T-helper 17 cell (primary cell): ENCODE results near the gene COL20A1. TPM values are rescaled to one million over a fixed set of nuclear protein-coding genes. Genes with fewer than 3 reads are reported as not detected.

Experiments used
- ATAC-seq: fragments of 150-1000 bp; cut with Tn5 transposase; 2 replicates; pipeline ENCODE4 v1.10.0; 2021; ENCODE audit warnings: mild to moderate bottlenecking, moderate library complexity
- DNase-seq, 3 donors: peaks; one replicate each; pipeline versions ENCODE4 v3.0.0 to v3.0.0-alpha.2; 2020 to 2021
- H3K9me3 ChIP-seq: one replicate; pipeline ENCODE4 v1.7.0; 2013; ENCODE audit warnings: low read length, mild to moderate bottlenecking; ENCODE audit not compliant: control insufficient read depth, poor library complexity, severe bottlenecking
- H3K27ac Mint-ChIP-seq: one replicate; pipeline ENCODE4 v1.8.0; 2022; ENCODE audit warnings: mild to moderate bottlenecking, moderate library complexity, mixed read lengths
- H3K27me3 Mint-ChIP-seq: one replicate; pipeline ENCODE4 v1.8.0; 2022; ENCODE audit warnings: mixed read lengths
- H3K36me3 Mint-ChIP-seq: one replicate; pipeline ENCODE4 v1.8.0; 2022; ENCODE audit warnings: low read depth, mixed read lengths
- H3K4me1 Mint-ChIP-seq: one replicate; pipeline ENCODE4 v1.8.0; 2022; ENCODE audit warnings: mild to moderate bottlenecking, mixed read lengths
- H3K4me3 Mint-ChIP-seq: one replicate; pipeline ENCODE4 v1.8.0; 2022; ENCODE audit warnings: mild to moderate bottlenecking, moderate library complexity, mixed read lengths
- total RNA-seq, 4 donors: library from RNA in 2 of 4; stranded (reverse) in 2 of 4; gene quantifications; one replicate each; pipeline ENCODE4 v1.2.3 and lab custom pipeline; 2022 to 2026

The COL20A1 gene
- total RNA-seq, 2 donors from 2014 or later = 0.10 TPM; not detected in 1

- no peak for ATAC-seq
- H3K4me1 Mint-ChIP-seq = peaks cover 15% of the 10 kb centered on the region
These were observed 16.0 kb upstream of the COL20A1 start for GRCh38 chr20:63276956-63277355.

GRCh38 chr20:63277466-63278272, 15.3 kb upstream of the COL20A1 start:
- peaks cover 15% of the 10 kb centered on the region for H3K4me1 Mint-ChIP-seq
- no peak overlapping the region for H3K4me3 Mint-ChIP-seq
- no peaks in the 10 kb centered on the region for H3K9me3 ChIP-seq
- ATAC-seq (no peak), DNase-seq (no peak)
- no peaks in the 10 kb centered on the region for H3K27me3 Mint-ChIP-seq
- no peaks in the 10 kb centered on the region for H3K36me3 Mint-ChIP-seq
- H3K27ac Mint-ChIP-seq = no peak overlapping the region

More at GRCh38 chr20:63276956-63277355, 16.0 kb upstream of the COL20A1 start:
- Mint-ChIP-seq H3K36me3 (no peaks in the 10 kb centered on the region), H3K27ac (no peak overlapping the region), H3K4me3 (no peak overlapping the region), H3K27me3 (no peaks in the 10 kb centered on the region)
- no peak for DNase-seq
- no peaks in the 10 kb centered on the region for H3K9me3 ChIP-seq

DNA sequence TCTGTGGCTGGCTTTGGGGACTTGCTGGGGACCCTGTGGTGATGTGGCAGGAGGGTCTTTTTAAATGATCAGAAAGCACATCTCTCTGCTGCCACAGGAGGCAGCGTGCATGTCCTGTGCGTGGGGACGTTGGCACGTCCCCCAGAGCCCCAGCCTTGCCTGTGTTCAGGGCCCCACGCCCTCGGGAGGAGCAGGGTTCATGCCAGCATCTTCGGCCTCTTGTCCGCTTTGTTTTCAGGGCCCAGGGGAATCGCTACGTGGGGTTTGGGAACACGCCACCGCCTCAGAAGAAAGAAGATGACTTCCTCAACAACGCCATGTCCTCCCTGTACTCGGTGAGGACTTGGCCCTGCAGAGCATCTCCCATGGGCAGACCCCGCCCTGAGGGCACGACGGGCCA, 14.3 kb upstream of the COL20A1 start:
- H3K36me3 Mint-ChIP-seq = no peaks in the 10 kb centered on the region
- peaks cover 13% of the 10 kb centered on the region for H3K4me1 Mint-ChIP-seq
- H3K27ac Mint-ChIP-seq = no peak overlapping the region
- no peak overlapping the region for H3K4me3 Mint-ChIP-seq
- no peaks in the 10 kb centered on the region for H3K9me3 ChIP-seq
- DNase-seq (no peak), ATAC-seq (no peak)
- no peaks in the 10 kb centered on the region for H3K27me3 Mint-ChIP-seq

DNA sequence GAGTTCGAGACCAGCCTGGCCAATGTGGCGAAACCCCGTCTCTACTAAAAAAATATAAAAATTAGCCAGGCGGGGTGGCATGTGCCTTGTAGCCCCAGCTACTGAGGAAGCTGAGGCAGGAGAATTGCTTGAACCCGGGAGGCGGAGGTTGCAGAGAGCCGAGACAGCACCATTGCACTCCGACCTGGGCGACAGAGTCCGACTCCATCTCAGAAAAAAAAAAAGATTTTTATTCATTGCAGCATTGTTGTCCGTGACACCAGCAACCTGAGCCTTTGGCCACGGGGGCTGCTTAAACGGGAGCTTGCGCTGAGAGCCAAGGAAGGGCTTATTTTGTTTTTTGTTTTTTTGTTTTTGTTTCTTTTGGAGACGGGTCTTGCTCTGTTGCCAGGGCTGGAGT, 13.1 kb upstream of the COL20A1 start:
- ATAC-seq (no peak), DNase-seq (no peak)
- Mint-ChIP-seq H3K27me3 (no peaks in the 10 kb centered on the region), H3K36me3 (no peaks in the 10 kb centered on the region), H3K4me1 (peaks cover 6% of the 10 kb centered on the region), H3K27ac (no peak overlapping the region), H3K4me3 (no peak overlapping the region)
- no peaks in the 10 kb centered on the region for H3K9me3 ChIP-seq

DNA sequence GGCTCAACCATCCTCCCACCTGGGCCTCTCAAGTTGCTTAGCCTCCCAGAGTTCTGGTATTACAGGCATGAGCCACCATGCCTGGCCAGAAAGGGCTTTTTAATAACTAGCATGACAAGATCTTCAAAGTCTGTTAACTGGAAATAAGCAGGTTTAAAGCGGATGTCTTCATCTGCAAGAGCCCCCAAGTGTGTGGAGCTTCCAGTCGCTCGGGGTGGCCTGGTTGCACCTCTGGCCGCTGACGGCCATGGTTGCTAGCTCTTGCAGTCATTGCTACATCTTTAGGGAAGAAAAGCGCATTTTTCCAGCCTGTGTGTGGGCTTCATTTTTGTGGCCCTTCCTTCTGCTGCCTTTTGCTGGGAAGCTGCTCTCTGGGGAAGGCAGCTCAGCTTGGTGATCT, 12.6 kb upstream of the COL20A1 start:
- no peak overlapping the region for H3K27ac Mint-ChIP-seq
- H3K27me3 Mint-ChIP-seq = no peaks in the 10 kb centered on the region
- no peak overlapping the region for H3K4me3 Mint-ChIP-seq
- no peaks in the 10 kb centered on the region for H3K9me3 ChIP-seq
- DNase-seq (no peak), ATAC-seq (no peak)
- H3K4me1 Mint-ChIP-seq = peaks cover 6% of the 10 kb centered on the region
- no peaks in the 10 kb centered on the region for H3K36me3 Mint-ChIP-seq

DNA sequence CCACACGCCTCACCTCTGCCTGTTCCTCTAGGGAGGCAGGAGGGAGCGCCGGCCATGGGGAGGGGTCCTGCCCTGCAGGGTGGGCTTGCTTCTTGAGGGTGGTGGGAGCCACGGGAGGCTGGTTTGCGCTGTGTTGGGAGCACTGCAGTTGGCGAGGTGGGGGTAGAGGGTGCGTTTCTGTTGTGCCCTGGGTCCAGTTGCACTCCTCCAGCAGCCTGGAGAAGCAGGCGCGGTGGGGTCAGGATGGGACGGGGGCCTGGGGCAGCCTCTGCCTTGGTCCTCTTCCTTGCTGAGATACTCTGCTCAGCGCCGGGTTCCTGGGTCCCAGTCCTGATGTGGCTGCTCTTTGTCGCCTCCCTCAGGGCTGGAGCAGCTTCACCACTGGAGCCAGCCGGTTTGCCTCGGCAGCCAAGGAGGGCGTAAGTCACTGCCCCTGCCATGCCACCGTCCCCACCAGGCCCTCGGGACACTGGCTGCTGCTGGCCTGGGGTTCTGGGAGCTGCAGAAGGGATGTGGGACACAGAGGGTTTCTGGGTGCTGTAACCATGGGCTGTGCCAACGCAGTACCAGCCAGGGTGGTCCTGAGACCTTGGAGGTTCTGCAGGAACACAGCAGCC, 11.9 kb upstream of the COL20A1 start:
- Mint-ChIP-seq H3K4me1 (peaks cover 6% of the 10 kb centered on the region), H3K27ac (no peak overlapping the region), H3K27me3 (no peaks in the 10 kb centered on the region), H3K4me3 (no peak overlapping the region), H3K36me3 (no peaks in the 10 kb centered on the region)
- no peaks in the 10 kb centered on the region for H3K9me3 ChIP-seq
- no peak for ATAC-seq
- no peak for DNase-seq

DNA sequence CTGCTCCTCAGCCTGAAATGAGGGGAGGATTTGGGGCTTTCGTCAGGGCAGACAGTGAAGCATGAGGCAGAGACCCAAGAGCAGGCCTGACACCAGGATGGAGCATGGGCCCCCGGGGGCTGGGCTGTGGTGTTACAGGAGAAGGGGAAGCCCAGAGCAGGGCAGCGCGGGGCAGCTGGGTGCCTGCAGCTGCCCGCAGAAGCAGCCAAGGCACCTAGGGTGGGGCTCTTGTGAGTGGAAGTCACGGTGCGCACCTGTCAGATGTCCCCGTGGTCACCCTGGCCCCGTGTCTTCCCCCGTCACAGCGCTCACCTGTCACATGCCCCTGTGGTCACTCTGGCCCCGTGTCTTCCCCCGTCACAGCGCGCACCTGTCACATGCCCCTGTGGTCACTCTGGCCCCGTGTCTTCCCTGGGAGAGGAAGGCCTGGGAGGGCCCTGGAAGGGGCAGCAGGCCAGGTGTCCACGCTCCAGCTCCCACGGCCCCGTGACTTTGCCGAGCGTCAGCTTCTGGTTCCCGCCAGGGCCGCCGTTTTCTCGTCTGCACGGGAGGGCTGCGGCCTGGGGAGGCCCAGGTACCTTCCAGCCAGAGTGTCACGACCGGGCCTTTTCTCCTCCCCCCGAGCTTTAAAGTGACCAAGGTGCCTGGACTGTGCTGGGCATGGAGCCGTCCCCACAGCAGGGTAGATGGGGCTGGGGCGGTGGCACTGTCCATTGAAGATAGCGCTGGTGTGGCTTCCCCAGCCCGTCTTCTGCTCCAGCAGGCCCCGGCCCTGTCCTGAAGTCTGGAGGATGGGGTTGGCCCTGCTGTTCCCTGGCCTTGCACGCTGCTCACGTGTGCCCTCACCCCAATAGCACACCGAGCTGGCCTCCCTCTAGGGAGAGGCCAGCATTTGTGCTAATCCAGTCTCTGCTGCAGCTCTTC, 11.0 kb upstream of the COL20A1 start:
- H3K36me3 Mint-ChIP-seq = no peaks in the 10 kb centered on the region

DNA sequence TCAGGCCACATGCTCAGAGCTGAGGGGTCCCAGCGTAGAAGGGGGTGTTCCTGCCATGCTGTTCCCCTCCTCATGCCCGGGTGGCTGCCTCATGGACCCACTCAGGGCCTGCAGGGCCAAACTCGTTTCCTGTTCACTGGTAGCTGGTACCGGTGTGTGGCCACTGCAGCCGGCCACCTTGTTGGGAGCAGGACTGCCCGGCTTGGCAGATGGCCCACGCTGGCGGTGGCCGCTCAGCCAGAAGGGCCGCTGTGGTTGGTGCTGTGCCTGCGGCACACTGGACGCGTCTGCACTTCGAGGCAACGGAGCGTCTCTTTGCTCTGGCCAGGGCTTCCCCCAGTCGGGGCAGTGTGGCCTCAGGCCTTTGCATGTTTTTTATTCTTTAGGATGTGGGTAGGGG, 10.0 kb upstream of the COL20A1 start:
- Mint-ChIP-seq H3K27me3 (no peaks in the 10 kb centered on the region), H3K27ac (no peak overlapping the region), H3K4me3 (no peak overlapping the region), H3K36me3 (no peaks in the 10 kb centered on the region), H3K4me1 (peaks cover 3% of the 10 kb centered on the region)
- DNase-seq (no peak), ATAC-seq (no peak)
- no peaks in the 10 kb centered on the region for H3K9me3 ChIP-seq

More for the DNA sequence above, 11.0 kb upstream of the COL20A1 start:
- H3K9me3 ChIP-seq = no peaks in the 10 kb centered on the region
- no peak for DNase-seq
- Mint-ChIP-seq H3K27ac (no peak overlapping the region), H3K4me3 (no peak overlapping the region), H3K27me3 (no peaks in the 10 kb centered on the region), H3K4me1 (peaks cover 3% of the 10 kb centered on the region)
- no peak for ATAC-seq

DNA sequence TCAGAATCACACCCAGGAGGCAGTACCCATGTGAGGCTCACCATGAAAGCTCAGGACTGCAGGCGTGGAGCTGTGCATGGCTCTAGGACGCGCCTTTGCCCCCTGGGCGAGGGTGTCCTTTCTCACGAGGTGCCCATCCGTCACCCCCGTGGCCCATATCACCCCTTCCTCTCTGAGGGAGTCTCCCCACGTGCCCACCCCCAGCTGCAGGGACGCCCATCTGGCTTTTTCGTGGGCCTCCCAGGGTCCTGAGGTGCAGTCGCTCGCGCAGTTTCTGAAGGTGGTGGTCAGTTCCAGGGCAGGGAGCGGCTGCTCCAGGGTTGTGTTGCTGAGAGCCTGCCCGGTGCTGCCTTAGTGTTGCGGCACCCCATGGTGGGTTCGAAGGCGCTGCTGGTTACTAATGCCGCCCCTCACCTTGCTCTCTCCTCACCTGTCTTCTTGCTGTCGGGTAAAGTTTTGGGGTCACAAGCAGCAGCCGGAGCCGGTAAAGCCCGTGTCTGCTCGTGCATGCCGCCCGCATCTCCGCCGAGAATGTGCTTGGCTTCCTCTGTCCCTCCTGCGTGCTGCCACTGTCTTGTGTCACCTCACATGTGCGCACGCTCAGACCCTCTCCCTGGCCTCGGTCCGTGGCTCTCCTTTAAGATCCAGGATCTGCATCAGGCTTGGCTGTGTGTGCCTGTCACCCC, 9.4 kb upstream of the COL20A1 start:
- peak overlapping the region; percentile 60 for H3K27ac Mint-ChIP-seq
- ATAC-seq = peak; percentile 21
- H3K4me1 Mint-ChIP-seq = peaks cover 3% of the 10 kb centered on the region
- no peak for DNase-seq
- peak overlapping the region; percentile 83 for H3K4me3 Mint-ChIP-seq
- H3K36me3 Mint-ChIP-seq = no peaks in the 10 kb centered on the region
- H3K27me3 Mint-ChIP-seq = no peaks in the 10 kb centered on the region
- no peaks in the 10 kb centered on the region for H3K9me3 ChIP-seq

DNA sequence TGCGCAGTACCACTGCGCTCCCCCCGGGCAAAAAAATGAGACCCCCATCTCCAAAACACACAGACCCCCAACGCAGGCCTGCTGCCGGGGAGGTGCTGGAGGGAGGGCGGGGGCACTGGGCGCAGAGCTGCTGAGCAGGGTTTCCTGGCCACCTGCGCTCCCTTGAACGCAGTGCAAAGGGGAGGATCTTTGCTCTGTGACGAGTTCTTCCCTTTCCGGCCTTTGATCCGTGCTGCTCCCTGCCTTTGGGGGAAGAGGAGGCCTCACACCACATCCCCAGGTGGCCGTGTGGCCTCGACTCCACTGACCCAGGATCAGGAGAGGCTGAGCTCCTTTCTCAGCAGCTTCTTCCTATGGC, 8.9 kb upstream of the COL20A1 start:
- ATAC-seq (peak; percentile 72), DNase-seq (no peak)
- peaks cover 3% of the 10 kb centered on the region for H3K36me3 Mint-ChIP-seq
- peak overlapping the region; percentile 60 for H3K27ac Mint-ChIP-seq
- H3K9me3 ChIP-seq = no peaks in the 10 kb centered on the region
- H3K4me3 Mint-ChIP-seq = peak overlapping the region; percentile 83
- H3K4me1 Mint-ChIP-seq = peaks cover 7% of the 10 kb centered on the region
- H3K27me3 Mint-ChIP-seq = no peaks in the 10 kb centered on the region

DNA sequence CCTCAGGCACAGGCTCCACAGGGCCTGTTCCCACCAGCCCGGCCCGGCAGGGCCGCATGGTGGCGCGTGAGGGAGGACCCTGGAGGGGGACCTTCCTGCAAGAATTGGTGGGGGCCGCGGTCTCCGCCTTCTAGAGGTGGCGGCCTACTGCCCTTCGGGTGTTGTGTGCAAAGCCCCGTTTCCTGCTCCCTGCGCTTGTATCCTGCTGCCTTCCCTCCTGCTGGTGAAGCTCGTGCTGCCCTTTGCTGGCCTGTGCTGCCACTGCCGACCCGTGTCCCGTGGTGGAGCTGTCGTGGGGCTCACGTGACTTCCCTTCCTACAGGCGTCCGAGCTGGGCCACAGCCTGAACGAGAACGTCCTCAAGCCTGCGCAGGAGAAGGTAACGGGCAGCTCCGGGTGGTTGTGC, 8.4 kb upstream of the COL20A1 start:
- peaks cover 7% of the 10 kb centered on the region for H3K4me1 Mint-ChIP-seq
- peaks cover 3% of the 10 kb centered on the region for H3K36me3 Mint-ChIP-seq
- no peaks in the 10 kb centered on the region for H3K9me3 ChIP-seq
- H3K27me3 Mint-ChIP-seq = no peaks in the 10 kb centered on the region
- ATAC-seq (peak; percentile 24), DNase-seq (no peak)
- peak overlapping the region; percentile 60 for H3K27ac Mint-ChIP-seq
- peak overlapping the region; percentile 83 for H3K4me3 Mint-ChIP-seq

DNA sequence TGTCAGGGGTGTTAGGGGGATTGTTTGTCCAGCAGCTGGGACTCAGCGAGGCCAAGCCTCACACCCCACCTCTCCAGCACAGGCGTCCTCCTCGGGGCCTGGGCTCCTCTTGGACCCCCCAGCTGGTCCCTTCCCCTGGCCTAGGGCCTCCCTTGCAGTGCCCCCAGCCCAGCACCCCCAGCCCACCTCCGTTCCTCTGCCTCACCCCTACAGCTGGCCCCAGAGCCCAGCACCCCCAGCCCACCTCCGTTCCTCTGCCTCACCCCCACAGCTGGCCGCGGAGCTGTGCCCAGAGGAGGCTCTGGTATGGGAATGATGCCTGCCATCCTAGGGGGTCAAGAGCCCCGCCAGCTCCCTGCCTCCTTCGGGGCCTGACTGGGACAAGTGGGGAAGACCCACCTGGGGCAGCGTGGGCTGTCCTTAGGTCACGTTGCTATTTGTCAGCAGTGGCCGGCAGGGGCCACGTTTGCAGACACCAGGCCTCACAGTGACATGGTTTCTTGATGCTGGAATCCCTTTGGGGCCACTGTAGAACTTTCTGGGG, 7.9 kb upstream of the COL20A1 start:
- Mint-ChIP-seq H3K27me3 (no peaks in the 10 kb centered on the region), H3K4me3 (peak overlapping the region; percentile 83), H3K4me1 (peaks cover 7% of the 10 kb centered on the region), H3K27ac (peak overlapping the region; percentile 60), H3K36me3 (peaks cover 3% of the 10 kb centered on the region)
- ATAC-seq (no peak), DNase-seq (no peak)
- no peaks in the 10 kb centered on the region for H3K9me3 ChIP-seq
